Natural killer cell treated with Interleukin-12 subunit alpha and Interleukin-12 subunit beta and Interleukin-15 and Interleukin-18, amount 100 ng/mL, for 72 hours (primary cell): ENCODE measurements around the gene CACYBP. TPM values are rescaled to one million over a fixed set of nuclear protein-coding genes. Genes with fewer than 3 reads are reported as not detected.

ENCODE experiments used
- ATAC-seq, 2 donors: fragments of 150-1000 bp; cut with Tn5 transposase in 1 of 2; sonication (Bioruptor Pico), chemical (Tn5 transposase) in 1 of 2; 2 replicates each; pipeline ENCODE4 v1.10.0; 2021
- DNase-seq: peaks from one replicate; pipeline ENCODE4 v3.0.0; 2022; ENCODE audit warnings: low spot score
- H3K27ac Mint-ChIP-seq, 2 donors: 1 replicate in 1 of 2; 2 replicates in 1 of 2; pipeline ENCODE4 v1.8.0; 2022; ENCODE audit warnings: mixed read lengths in 2 of 2, mild to moderate bottlenecking in 1 of 2, moderate library complexity in 1 of 2
- H3K27me3 Mint-ChIP-seq, 2 donors: 1 replicate in 1 of 2; 2 replicates in 1 of 2; pipeline ENCODE4 v1.8.0; 2022; ENCODE audit warnings: mixed read lengths in 2 of 2
- H3K36me3 Mint-ChIP-seq: one replicate; pipeline ENCODE4 v1.8.0; 2022; ENCODE audit warnings: mixed read lengths
- H3K4me1 Mint-ChIP-seq, 2 donors: 1 replicate in 1 of 2; 2 replicates in 1 of 2; pipeline ENCODE4 v1.8.0; 2022; ENCODE audit warnings: low read depth in 2 of 2, mixed read lengths in 2 of 2, mild to moderate bottlenecking in 1 of 2
- H3K4me3 Mint-ChIP-seq: one replicate; pipeline ENCODE4 v1.8.0; 2022; ENCODE audit warnings: mixed read lengths
- H3K9me3 Mint-ChIP-seq: 2 replicates; pipeline ENCODE4 v1.8.0; 2022; ENCODE audit warnings: mixed read lengths
- total RNA-seq, 2 donors: library from RNA; stranded (reverse); gene quantifications; one replicate each; pipeline ENCODE4 v1.2.3, GENCODE V29; 2022

CACYBP gene, protein sequence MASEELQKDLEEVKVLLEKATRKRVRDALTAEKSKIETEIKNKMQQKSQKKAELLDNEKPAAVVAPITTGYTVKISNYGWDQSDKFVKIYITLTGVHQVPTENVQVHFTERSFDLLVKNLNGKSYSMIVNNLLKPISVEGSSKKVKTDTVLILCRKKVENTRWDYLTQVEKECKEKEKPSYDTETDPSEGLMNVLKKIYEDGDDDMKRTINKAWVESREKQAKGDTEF
- 100 to 1,000 TPM; 199 to 288 TPM for total RNA-seq

DNA sequence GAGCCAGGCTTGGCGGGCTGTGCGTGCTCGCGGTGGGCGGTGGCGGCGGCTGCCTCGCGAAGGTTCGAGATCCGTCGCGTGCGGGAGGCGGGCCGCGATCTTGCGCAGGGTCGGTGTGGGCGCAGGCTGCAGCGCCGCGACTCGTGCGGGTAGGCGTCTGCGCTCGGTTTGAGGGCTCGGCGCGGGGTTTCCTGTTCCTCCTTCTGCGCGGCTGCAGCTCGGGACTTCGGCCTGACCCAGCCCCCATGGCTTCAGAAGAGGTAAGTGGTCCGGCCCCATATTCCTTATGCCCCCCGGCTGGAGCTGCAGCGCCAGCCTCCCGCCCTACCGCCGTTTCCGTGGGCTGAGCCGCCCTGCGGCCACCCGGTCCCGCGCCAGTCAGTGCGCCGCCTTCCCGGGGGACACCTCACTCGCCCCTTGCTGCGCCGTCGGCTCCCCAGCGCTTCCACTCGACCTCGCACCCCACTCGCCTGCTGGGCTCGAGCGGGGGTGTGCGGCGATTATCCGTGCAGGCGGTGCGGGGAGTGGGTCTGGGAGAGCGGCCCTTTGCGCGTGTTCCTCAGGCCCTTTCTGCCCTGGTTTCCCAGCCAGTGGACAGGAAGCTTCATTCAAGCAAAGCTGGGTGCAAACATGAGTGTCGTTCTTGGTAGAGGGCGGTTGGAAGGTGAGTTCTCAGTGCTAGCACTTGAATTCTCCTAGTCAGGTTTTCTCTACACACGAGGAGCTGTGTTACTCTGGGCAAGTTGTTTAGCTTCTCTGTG is at the start of gene CACYBP:
CACYBP (plus strand) TSS at position 12 of the 761 bp plus-strand sequence; CDS start at position 246, 234 bp downstream.
- Mint-ChIP-seq H3K4me3 (no peak within 1 kb of the TSS), H3K4me1 (peaks cover 39 to 50% of the 10 kb centered on the region in 2 donors), H3K27ac (no peak within 1 kb of the TSS), H3K36me3 (peaks cover 8% of the 10 kb centered on the region), H3K27me3 (no peaks in the 10 kb centered on the region), H3K9me3 (no peaks in the 10 kb centered on the region)
- DNase-seq (peak; percentile 66), ATAC-seq (no peak)

DNA sequence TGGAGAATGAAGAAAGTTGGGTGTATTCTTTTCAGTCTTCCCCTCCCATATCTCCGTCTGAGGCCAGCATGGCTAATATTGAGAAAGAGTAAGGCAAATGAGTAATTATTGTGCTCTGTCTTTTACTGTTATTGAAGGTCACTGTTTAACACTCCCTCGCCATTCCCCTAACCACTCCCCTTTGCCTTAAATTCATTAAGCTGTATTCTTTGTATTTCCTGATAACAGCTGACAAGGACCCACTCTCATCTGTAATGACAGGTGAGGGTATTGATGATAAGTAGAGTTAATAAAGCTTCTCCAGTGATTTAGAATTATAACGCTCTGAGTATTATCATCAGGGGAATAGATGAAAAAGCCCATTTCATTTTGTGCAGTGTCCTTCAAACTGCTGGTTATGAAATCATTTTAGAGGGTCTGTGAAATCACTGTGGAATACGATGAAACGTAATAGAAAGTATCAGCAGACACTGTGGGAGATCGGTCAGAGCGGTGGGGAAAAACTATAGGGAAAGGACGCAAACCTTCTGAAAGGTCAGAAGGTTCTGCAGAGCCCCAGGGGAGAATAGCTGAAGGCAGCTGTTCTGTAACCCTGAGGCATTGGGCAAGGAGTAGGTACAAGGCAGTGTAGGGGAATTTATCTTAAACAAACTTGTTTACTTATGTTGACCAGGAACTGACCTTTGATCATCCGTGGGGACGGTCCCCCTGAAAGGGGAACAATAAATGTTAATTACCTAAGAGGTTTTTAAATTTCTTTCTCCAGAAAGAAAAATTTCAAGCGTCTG is 46.3 kb upstream of the CACYBP start:
- Mint-ChIP-seq H3K27ac (peak overlapping the region in 1 of 2 donors; percentile 10), H3K27me3 (no peaks in the 10 kb centered on the region), H3K4me3 (no peak overlapping the region), H3K36me3 (no peaks in the 10 kb centered on the region), H3K4me1 (peaks cover 17 to 24% of the 10 kb centered on the region in 2 donors), H3K9me3 (no peaks in the 10 kb centered on the region)
- DNase-seq (no peak), ATAC-seq (no peak)

DNA sequence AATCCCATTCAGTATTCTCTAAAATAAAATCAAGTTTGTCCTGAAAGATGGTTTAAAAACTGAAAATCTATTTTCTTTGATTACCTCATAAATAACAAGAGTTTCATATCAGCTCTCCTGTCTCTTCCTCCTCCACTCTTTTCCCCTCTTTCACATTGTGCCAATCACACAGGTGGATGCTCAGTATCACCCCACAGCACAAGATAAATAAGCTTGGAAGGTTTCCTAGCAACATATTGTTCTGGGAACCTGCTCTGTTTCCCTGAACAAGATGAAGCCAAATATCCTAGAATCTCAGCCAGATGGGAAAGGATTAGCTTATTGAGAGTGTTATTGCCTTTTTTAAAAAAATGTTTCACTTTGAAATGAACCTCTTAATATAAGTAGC is 45.7 kb upstream of the CACYBP start:
- ATAC-seq: no peak
- Mint-ChIP-seq H3K4me3 (no peak overlapping the region), H3K27ac (peak overlapping the region in 1 of 2 donors; percentile 10), H3K27me3 (no peaks in the 10 kb centered on the region), H3K9me3 (no peaks in the 10 kb centered on the region), H3K4me1 (peaks cover 18 to 25% of the 10 kb centered on the region in 2 donors), H3K36me3 (no peaks in the 10 kb centered on the region)
- no peak for DNase-seq

DNA sequence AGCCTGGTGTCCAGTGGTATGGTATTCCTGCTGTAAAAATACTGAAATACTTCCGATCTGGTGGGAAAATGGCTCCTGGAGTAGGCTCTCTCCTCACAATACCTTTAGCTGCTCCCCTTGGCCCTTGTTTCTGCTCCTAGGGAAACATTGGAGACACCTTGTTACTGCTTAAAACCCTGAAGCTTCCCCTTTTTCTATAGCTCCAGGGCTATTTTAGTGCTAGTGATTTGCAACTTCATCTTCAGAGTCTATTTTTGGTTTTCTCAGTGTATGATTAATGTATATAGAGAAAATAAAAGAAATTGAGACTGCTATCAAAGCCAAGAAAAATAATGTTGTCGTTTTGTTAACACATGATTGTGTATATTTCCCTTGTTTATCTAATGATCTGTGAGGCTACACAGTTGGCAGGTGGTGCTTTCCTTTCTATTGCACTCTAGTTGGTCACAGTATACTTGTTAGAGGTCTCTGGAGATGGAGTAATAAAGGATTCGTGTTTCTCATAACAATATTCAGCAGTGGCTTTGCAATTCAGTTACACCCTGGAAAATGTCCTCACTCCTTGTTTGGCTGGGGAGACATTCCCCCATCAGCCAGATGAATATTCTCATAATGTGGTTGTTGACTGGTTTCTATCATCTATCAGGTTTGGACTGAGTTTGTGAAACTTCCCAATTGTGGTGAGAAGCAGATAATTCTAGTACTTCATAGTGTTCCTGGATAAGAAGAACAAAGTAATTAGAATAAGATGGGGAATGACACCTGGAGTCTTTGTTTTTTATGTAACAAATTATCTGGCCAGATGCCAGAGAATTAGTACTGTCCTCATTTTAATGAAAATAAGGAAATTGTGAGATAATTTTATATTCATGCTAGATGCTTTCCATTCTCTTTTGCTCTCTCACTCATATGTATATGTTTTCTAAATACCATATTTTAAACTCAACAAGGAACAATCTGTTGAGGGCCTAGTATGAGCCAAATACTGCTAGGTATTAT is 44.8 kb upstream of the CACYBP start:
- Mint-ChIP-seq H3K27ac (peak overlapping the region in 1 of 2 donors; percentile 47), H3K36me3 (no peaks in the 10 kb centered on the region), H3K9me3 (no peaks in the 10 kb centered on the region), H3K4me3 (no peak overlapping the region), H3K4me1 (peaks cover 18 to 25% of the 10 kb centered on the region in 2 donors), H3K27me3 (no peaks in the 10 kb centered on the region)
- no peak for DNase-seq
- ATAC-seq: no peak

DNA sequence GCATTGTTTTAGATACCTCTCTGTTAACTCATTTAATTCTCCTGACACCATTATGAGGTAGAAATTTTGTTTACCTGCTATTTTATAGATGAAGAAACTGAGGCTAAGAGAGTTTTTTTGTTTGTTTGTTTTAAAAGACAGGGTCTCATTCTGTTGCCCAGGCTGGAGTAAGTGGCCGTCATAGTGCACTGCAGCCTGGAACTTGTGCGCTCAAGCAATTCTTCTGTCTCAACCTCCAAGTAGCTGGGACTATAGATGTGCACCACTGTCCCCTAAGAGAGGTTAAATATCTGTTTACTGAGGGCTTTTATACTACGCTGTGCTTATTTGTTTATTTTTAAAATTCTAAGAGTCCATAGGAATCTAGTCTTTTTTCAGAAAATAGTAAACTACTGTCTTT is 43.7 kb upstream of the CACYBP start:
- no peak for ATAC-seq
- Mint-ChIP-seq H3K27ac (no peak overlapping the region), H3K27me3 (no peaks in the 10 kb centered on the region), H3K4me1 (peaks cover 18 to 22% of the 10 kb centered on the region in 2 donors), H3K9me3 (no peaks in the 10 kb centered on the region), H3K36me3 (no peaks in the 10 kb centered on the region), H3K4me3 (no peak overlapping the region)
- no peak for DNase-seq

DNA sequence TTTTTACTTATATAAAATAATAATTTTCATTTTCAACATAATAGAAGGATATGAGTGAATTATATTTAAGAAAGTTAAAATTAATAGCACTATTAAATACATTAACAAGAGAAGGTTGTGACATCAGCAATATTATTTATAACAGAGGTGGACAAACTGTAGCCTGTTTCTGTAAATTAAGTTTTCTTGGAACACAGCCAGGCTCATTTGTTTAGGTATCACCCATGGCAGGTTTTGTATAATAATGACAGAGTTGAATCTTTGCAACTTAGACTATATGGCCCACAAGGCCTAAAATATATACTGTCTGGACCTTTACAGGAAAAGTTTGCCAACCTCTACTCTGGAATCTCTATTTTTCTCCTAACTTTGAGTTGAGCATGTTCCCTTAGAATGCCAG is 42.8 kb upstream of the CACYBP start:
- Mint-ChIP-seq H3K9me3 (no peaks in the 10 kb centered on the region), H3K4me3 (no peak overlapping the region), H3K27me3 (no peaks in the 10 kb centered on the region), H3K4me1 (peaks cover 18 to 21% of the 10 kb centered on the region in 2 donors), H3K36me3 (no peaks in the 10 kb centered on the region), H3K27ac (peak overlapping the region; percentile 62 to 90)
- no peak for DNase-seq
- ATAC-seq: no peak

DNA sequence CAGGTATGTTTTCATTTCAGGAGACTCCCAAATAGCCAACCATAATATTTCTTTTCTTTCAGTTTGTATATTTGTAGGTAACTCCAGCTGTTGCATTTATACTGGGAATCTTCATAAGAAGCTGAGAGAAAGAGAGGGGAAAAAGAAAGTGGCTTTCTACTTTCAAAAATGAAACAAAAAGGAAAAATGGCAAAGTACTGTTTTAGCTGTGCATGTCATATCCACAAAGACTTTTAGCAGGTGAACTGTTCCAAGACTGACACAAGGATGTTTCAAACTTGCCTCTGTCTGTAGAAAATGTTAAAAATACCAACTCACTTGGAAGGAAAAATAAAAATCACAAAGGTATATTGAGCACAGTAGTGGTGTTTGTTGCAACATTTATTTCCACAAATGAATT is 41.9 kb upstream of the CACYBP start:
- Mint-ChIP-seq H3K4me1 (peaks cover 18 to 21% of the 10 kb centered on the region in 2 donors), H3K36me3 (no peaks in the 10 kb centered on the region), H3K4me3 (peak overlapping the region; percentile 61), H3K27ac (peak overlapping the region; percentile 62 to 90), H3K9me3 (no peaks in the 10 kb centered on the region), H3K27me3 (no peaks in the 10 kb centered on the region)
- ATAC-seq: peak in 1 of 2 donors; percentile 71
- DNase-seq: no peak

DNA sequence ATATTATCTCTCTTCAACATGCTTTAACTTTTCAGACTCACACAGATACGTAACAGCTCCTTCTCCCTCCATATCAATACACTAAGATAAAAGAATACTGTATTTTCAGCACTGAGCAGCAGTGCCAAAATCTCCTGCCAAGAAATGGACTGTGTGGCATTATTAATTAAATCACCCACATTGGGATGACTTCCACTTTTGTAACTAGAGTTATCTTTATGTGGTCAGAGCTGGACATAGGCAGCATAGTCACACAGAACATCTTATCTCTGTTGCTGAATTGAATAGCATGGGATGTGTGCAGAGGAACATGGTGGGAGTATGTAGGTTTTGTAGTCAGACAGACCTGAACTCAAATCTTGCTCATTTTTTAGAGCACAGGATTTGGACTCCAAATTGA is 41.4 kb upstream of the CACYBP start:
- no peak for DNase-seq
- ATAC-seq: no peak
- H3K9me3 Mint-ChIP-seq: no peaks in the 10 kb centered on the region
- peaks cover 17 to 21% of the 10 kb centered on the region in 2 donors for H3K4me1 Mint-ChIP-seq
- H3K4me3 Mint-ChIP-seq: peak overlapping the region; percentile 0
- peak overlapping the region; percentile 62 to 90 for H3K27ac Mint-ChIP-seq
- no peaks in the 10 kb centered on the region for H3K36me3 Mint-ChIP-seq
- no peaks in the 10 kb centered on the region for H3K27me3 Mint-ChIP-seq

DNA sequence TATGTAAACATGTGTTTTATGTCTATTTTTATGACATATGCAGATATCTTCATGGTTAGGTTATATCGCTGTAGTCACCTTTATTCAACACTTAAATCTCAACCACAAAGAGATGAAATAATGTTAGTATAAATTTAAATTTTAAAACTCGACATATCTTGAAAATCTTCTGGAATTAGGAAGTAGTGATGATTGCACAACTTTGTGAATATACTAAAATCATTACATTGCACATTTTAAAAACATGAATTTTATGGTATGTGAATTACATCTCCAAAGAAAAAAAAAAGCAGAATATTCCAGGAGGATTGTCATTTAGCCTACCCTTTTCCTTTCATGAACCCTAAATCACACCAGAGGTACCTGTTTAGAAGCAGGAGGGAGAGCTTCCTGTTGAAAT is 39.4 kb upstream of the CACYBP start:
- ATAC-seq (no peak), DNase-seq (no peak)
- no peak overlapping the region for H3K4me3 Mint-ChIP-seq
- no peaks in the 10 kb centered on the region for H3K36me3 Mint-ChIP-seq
- H3K9me3 Mint-ChIP-seq: no peaks in the 10 kb centered on the region
- H3K27me3 Mint-ChIP-seq: no peaks in the 10 kb centered on the region
- H3K4me1 Mint-ChIP-seq: peaks cover 23 to 36% of the 10 kb centered on the region in 2 donors
- H3K27ac Mint-ChIP-seq: no peak overlapping the region

DNA sequence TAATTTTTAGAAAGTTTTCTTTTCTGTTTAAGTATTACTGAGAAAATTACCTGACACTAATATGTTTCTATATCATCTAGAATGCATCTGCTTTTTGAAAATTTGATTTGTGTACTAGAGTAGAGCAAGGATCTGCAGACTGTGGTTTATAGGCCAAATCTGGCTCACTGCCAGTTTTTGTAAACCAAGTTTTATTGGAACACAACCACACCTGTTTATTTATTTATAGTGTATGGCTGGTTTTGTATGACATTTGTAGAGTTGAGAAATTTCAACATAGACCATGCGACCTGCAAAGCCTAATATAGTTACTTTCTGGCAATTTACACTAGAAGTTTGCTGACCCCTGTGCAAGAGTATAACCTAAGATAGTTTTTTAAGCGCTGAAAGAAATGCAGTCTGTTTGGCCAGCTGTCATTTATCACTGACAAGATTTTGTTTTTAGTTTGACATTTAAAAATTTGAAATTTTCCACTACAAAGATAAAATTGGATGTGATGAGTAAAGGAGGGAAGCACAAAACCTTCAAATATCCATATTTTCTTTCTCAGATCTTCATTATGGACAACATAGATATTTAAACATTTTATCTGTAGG is 36.1 kb upstream of the CACYBP start:
- H3K4me1 Mint-ChIP-seq: peaks cover 32 to 43% of the 10 kb centered on the region in 2 donors
- no peaks in the 10 kb centered on the region for H3K36me3 Mint-ChIP-seq
- peak overlapping the region; percentile 67 for H3K4me3 Mint-ChIP-seq
- no peaks in the 10 kb centered on the region for H3K9me3 Mint-ChIP-seq
- H3K27ac Mint-ChIP-seq: peak overlapping the region; percentile 76 to 98
- DNase-seq: no peak
- no peaks in the 10 kb centered on the region for H3K27me3 Mint-ChIP-seq
- ATAC-seq: no peak

DNA sequence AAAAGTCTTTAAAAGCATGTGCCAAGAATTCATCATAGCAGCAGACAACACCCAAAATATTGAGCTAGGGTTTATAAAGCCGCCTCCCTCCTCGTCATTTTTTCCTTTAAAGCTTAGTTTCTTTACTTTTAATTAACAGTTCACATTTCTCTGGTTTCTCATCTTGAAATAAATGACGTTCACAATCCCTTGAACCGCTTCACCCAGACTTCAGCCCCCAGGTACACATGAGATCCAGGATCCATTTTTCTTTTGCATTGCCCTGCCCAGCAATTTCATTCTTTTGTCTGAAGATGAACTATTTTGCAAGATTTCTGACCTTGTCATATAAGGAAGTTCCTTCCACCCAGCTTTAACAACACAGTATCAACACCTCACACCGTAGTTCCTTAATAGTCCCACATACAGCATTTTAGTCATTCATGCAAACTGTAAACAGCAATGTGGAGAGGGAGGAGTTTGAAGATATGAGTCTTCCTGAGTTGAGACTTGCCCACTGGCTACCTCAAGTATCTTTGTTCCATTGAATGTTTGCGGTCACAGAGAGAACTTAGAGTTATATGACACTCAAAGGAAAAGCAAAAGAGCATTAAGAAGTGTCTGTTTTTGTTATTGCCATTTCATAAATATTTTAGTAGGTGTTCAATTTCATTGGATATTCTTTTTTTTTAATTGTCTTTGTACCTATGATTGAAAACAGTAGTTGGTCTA is 35.3 kb upstream of the CACYBP start:
- H3K9me3 Mint-ChIP-seq: no peaks in the 10 kb centered on the region
- ATAC-seq (peak; percentile 79 to 87), DNase-seq (no peak)
- peak overlapping the region; percentile 67 for H3K4me3 Mint-ChIP-seq
- H3K4me1 Mint-ChIP-seq: peaks cover 40 to 51% of the 10 kb centered on the region in 2 donors
- peak overlapping the region; percentile 76 to 98 for H3K27ac Mint-ChIP-seq
- no peaks in the 10 kb centered on the region for H3K36me3 Mint-ChIP-seq
- no peaks in the 10 kb centered on the region for H3K27me3 Mint-ChIP-seq

DNA sequence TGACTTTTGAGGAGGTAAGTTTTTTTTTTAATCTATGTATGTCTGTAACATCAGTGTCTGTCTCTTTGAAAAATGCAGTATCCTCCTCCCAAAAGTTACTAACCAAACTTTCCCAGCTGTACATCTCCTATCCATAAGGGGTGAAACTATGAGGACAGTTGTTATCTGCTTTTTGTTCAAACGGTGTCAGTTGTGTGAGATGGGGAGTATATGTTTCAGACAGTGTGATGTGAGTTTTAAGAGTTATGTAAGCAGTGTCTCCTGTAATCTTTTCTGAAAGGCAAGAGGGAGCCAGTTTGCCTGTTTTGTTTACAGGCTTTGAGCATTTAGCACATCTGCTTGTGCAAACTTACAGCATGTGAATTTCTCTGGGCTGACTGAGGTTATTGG is 34.8 kb upstream of the CACYBP start:
- ATAC-seq (peak; percentile 4 to 6), DNase-seq (no peak)
- H3K27me3 Mint-ChIP-seq: no peaks in the 10 kb centered on the region
- H3K4me3 Mint-ChIP-seq: peak overlapping the region; percentile 67
- no peaks in the 10 kb centered on the region for H3K9me3 Mint-ChIP-seq
- peaks cover 46 to 56% of the 10 kb centered on the region in 2 donors for H3K4me1 Mint-ChIP-seq
- H3K36me3 Mint-ChIP-seq: no peaks in the 10 kb centered on the region
- peak overlapping the region; percentile 76 to 98 for H3K27ac Mint-ChIP-seq
